ES-I3 (cell line): ENCODE results near the gene NKX2-4.

ENCODE experiments used
- H3K36me3 ChIP-seq: 2 replicates; pipeline ENCODE4 v1.6.1; 2013; ENCODE audit warnings: mild to moderate bottlenecking, low read length, control low read depth, moderate library complexity; ENCODE audit not compliant: insufficient read depth
- H3K4me1 ChIP-seq: 2 replicates; pipeline ENCODE4 v1.6.1; 2013; ENCODE audit warnings: mild to moderate bottlenecking, control low read depth, low read length; ENCODE audit not compliant: insufficient read depth
- H3K9ac ChIP-seq: 2 replicates; pipeline ENCODE4 v1.6.1; 2013; ENCODE audit warnings: low read depth, mild to moderate bottlenecking, low read length, moderate library complexity
- H3K9me3 ChIP-seq: 2 replicates; pipeline ENCODE4 v1.6.1; 2013; ENCODE audit warnings: mild to moderate bottlenecking, low read length, moderate library complexity; ENCODE audit not compliant: control insufficient read depth, insufficient read depth

Gene NKX2-4

GRCh38 chr20:21364413-21364812, 32.9 kb downstream of the NKX2-4 start:
- H3K4me1 ChIP-seq, result no peaks in the 10 kb centered on the region
- H3K9me3 ChIP-seq, result no peaks in the 10 kb centered on the region
- H3K9ac ChIP-seq, result no peak overlapping the region
- peaks cover 9% of the 10 kb centered on the region for H3K36me3 ChIP-seq

GRCh38 chr20:21361266-21361665, 36.1 kb downstream of the NKX2-4 start:
- no peak overlapping the region for H3K9ac ChIP-seq
- H3K36me3 ChIP-seq, result peaks cover 10% of the 10 kb centered on the region
- no peaks in the 10 kb centered on the region for H3K4me1 ChIP-seq
- no peaks in the 10 kb centered on the region for H3K9me3 ChIP-seq

- Histone ChIP-seq H3K9ac (no peak overlapping the region), H3K36me3 (peaks cover 10% of the 10 kb centered on the region), H3K4me1 (no peaks in the 10 kb centered on the region), H3K9me3 (no peaks in the 10 kb centered on the region)
Observed at GRCh38 chr20:21360705-21361104, 36.6 kb downstream of the NKX2-4 start.

GRCh38 chr20:21358737-21359136, 38.6 kb downstream of the NKX2-4 start:
- peaks cover 10% of the 10 kb centered on the region for H3K36me3 ChIP-seq

GRCh38 chr20:21357844-21358243, 39.5 kb downstream of the NKX2-4 start:
- Histone ChIP-seq H3K4me1 (no peaks in the 10 kb centered on the region), H3K9me3 (no peaks in the 10 kb centered on the region), H3K36me3 (peaks cover 4% of the 10 kb centered on the region), H3K9ac (no peak overlapping the region)

More at GRCh38 chr20:21358737-21359136, 38.6 kb downstream of the NKX2-4 start:
- Histone ChIP-seq H3K9ac (no peak overlapping the region), H3K4me1 (no peaks in the 10 kb centered on the region), H3K9me3 (no peaks in the 10 kb centered on the region)

GRCh38 chr20:21356386-21356785, 40.9 kb downstream of the NKX2-4 start:
- no peaks in the 10 kb centered on the region for H3K9me3 ChIP-seq
- H3K9ac ChIP-seq, result no peak overlapping the region
- H3K4me1 ChIP-seq, result no peaks in the 10 kb centered on the region
- H3K36me3 ChIP-seq, result peaks cover 3% of the 10 kb centered on the region

GRCh38 chr20:21355981-21356380, 41.3 kb downstream of the NKX2-4 start:
- Histone ChIP-seq H3K36me3 (peaks cover 3% of the 10 kb centered on the region), H3K9ac (no peak overlapping the region), H3K4me1 (no peaks in the 10 kb centered on the region), H3K9me3 (no peaks in the 10 kb centered on the region)

- no peak overlapping the region for H3K9ac ChIP-seq
- H3K9me3 ChIP-seq, result no peaks in the 10 kb centered on the region
- no peaks in the 10 kb centered on the region; the same call in 1 of the 2 replicates for H3K36me3 ChIP-seq
- H3K4me1 ChIP-seq, result no peaks in the 10 kb centered on the region
Observed at GRCh38 chr20:21353236-21353635, 44.1 kb downstream of the NKX2-4 start.

GRCh38 chr20:21352703-21353102, 44.6 kb downstream of the NKX2-4 start:
- Histone ChIP-seq H3K9ac (no peak overlapping the region), H3K36me3 (no peaks in the 10 kb centered on the region; the same call in 1 of the 2 replicates)

More at GRCh38 chr20:21352703-21353102, 44.6 kb downstream of the NKX2-4 start:
- Histone ChIP-seq H3K4me1 (no peaks in the 10 kb centered on the region), H3K9me3 (no peaks in the 10 kb centered on the region)
